Calu3 (cell line): Measurements from ENCODE around the gene AP3B2. TPM values are rescaled to one million over a fixed set of nuclear protein-coding genes. Genes with fewer than 3 reads are reported as not detected.

Experiments used
- BruUV-seq: library from RNA; stranded (reverse); fragments of 400-500 nt; replicated peaks from 2 replicates; lab custom pipeline; 2021; lab: Mats Ljungman, UMichigan
- CTCF ChIA-PET: fragments of 300-600 bp; sonication (Branson Sonifier 250); formaldehyde crosslinking; loops from one replicate; lab custom pipeline; 2022; ENCODE audit warnings: antibody characterized with exemption; lab: Charles Lee
- DNase-seq: peaks from one replicate; pipeline ENCODE4 v3.0.0; 2022
- H3K27ac Mint-ChIP-seq: one replicate; pipeline ENCODE4 v1.8.0; 2022; ENCODE audit warnings: mixed read lengths; ENCODE audit not compliant: unreplicated experiment
- H3K27me3 Mint-ChIP-seq: one replicate; pipeline ENCODE4 v1.8.0; 2022; ENCODE audit warnings: mixed read lengths; ENCODE audit not compliant: unreplicated experiment
- H3K36me3 Mint-ChIP-seq: one replicate; pipeline ENCODE4 v1.8.0; 2022; ENCODE audit warnings: mild to moderate bottlenecking, moderate library complexity, mixed read lengths; ENCODE audit not compliant: insufficient read depth, unreplicated experiment
- H3K4me1 Mint-ChIP-seq: one replicate; pipeline ENCODE4 v1.8.0; 2022; ENCODE audit warnings: mild to moderate bottlenecking, low read depth, mixed read lengths; ENCODE audit not compliant: unreplicated experiment
- H3K4me3 Mint-ChIP-seq: one replicate; pipeline ENCODE4 v1.8.0; 2022; ENCODE audit warnings: mild to moderate bottlenecking, low read depth, moderate library complexity, mixed read lengths; ENCODE audit not compliant: unreplicated experiment
- H3K9me3 Mint-ChIP-seq: one replicate; pipeline ENCODE4 v1.8.0; 2022; ENCODE audit warnings: low read depth, mixed read lengths; ENCODE audit not compliant: unreplicated experiment
- CTCF ChIP-seq: fragments of 200-600 bp; IDR thresholded peaks from one replicate; pipeline ENCODE4 v1.8.0; 2022; ENCODE audit warnings: antibody characterized with exemption; ENCODE audit not compliant: unreplicated experiment
- intact Hi-C: fragments of 100-400 bp; cut with micrococcal nuclease; formaldehyde crosslinking; loops from one replicate; pipeline ENCODE4 v1.10.0; 2022; ENCODE audit not compliant: unreplicated experiment
- total RNA-seq: library from RNA; stranded (reverse); gene quantifications from 2 replicates; pipeline ENCODE4 v1.2.3, GENCODE V29; 2022

The AP3B2 gene
- total RNA-seq, 1 experiment from 2014 or later: 24.7 TPM

GRCh38 chr15:82656641-82657266 is 52.9 kb downstream of the AP3B2 start:
- no TSS peak for BruUV-seq
- CTCF ChIA-PET: no interaction called here
- Mint-ChIP-seq H3K4me1 (no peaks in the 10 kb centered on the region), H3K27ac (no peak overlapping the region), H3K9me3 (no peaks in the 10 kb centered on the region), H3K4me3 (no peak overlapping the region), H3K36me3 (no peaks in the 10 kb centered on the region), H3K27me3 (peaks cover 90% of the 10 kb centered on the region)
- intact Hi-C loops: no loop called here
- no peak for TF ChIP-seq CTCF
- DNase-seq: no peak

GRCh38 chr15:82655606-82656005 is 54.1 kb downstream of the AP3B2 start:
- Mint-ChIP-seq H3K4me3 (no peak overlapping the region), H3K4me1 (no peaks in the 10 kb centered on the region), H3K27me3 (peaks cover 79% of the 10 kb centered on the region), H3K9me3 (no peaks in the 10 kb centered on the region), H3K27ac (no peak overlapping the region), H3K36me3 (no peaks in the 10 kb centered on the region)
- intact Hi-C loops: no loop called here
- CTCF ChIA-PET: no interaction called here
- no peak for TF ChIP-seq CTCF
- DNase-seq: no peak
- no TSS peak for BruUV-seq

GRCh38 chr15:82653483-82654168 is 56.0 kb downstream of the AP3B2 start:
- TF ChIP-seq CTCF: no peak
- Mint-ChIP-seq H3K36me3 (no peaks in the 10 kb centered on the region), H3K27ac (no peak overlapping the region), H3K4me3 (no peak overlapping the region), H3K9me3 (no peaks in the 10 kb centered on the region), H3K4me1 (no peaks in the 10 kb centered on the region), H3K27me3 (peaks cover 69% of the 10 kb centered on the region)
- BruUV-seq: no TSS peak
- intact Hi-C loops: no loop called here
- CTCF ChIA-PET: no interaction called here
- DNase-seq: no peak

- intact Hi-C loops: no loop called here
- no peak for DNase-seq
- H3K36me3 Mint-ChIP-seq: peaks cover 6% of the 10 kb centered on the region
- no peak overlapping the region for H3K4me3 Mint-ChIP-seq
- BruUV-seq: no TSS peak
- no peak for TF ChIP-seq CTCF
- CTCF ChIA-PET: no interaction called here
- no peaks in the 10 kb centered on the region for H3K9me3 Mint-ChIP-seq
- H3K27me3 Mint-ChIP-seq: peaks cover 67% of the 10 kb centered on the region
- H3K27ac Mint-ChIP-seq: no peak overlapping the region
- no peaks in the 10 kb centered on the region for H3K4me1 Mint-ChIP-seq
Measured at GRCh38 chr15:82651708-82652107, 58.0 kb downstream of the AP3B2 start.
